ENCODE data around the gene EIF3K.

DNA sequence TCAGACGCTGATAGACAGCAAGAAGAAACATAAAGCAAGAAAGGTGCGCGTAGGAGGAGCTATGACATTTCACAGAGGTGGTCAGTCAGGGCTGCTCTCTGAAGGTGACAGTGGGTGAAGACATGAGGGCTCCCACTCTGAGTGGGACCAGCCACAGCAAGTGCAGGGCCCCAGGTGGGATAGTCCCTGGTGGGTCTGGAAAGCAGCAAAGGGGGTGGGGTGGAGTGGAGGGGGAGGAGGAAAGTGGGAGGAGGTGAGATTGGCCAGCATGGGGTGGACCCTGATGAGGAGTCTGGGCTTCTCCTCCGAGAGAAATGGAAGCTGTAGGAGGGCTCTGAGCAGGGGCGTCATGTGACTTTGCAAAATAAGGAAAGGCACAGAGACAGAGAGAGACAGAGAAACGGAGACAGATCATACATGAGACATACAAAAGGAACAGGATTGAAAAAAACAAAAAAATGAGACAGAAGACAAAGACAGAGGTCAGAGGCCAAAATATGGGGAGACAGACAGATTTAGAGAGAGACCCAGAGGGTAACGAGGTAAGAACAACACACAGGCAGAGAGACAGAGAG lies 3.9 kb upstream of the EIF3K start:
- TF ChIP-seq, protein P1, sequence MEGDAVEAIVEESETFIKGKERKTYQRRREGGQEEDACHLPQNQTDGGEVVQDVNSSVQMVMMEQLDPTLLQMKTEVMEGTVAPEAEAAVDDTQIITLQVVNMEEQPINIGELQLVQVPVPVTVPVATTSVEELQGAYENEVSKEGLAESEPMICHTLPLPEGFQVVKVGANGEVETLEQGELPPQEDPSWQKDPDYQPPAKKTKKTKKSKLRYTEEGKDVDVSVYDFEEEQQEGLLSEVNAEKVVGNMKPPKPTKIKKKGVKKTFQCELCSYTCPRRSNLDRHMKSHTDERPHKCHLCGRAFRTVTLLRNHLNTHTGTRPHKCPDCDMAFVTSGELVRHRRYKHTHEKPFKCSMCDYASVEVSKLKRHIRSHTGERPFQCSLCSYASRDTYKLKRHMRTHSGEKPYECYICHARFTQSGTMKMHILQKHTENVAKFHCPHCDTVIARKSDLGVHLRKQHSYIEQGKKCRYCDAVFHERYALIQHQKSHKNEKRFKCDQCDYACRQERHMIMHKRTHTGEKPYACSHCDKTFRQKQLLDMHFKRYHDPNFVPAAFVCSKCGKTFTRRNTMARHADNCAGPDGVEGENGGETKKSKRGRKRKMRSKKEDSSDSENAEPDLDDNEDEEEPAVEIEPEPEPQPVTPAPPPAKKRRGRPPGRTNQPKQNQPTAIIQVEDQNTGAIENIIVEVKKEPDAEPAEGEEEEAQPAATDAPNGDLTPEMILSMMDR (IDR thresholded peaks at IDR 0.05), result no peak
- TF ChIP-seq, protein P2, sequence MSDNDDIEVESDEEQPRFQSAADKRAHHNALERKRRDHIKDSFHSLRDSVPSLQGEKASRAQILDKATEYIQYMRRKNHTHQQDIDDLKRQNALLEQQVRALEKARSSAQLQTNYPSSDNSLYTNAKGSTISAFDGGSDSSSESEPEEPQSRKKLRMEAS (IDR thresholded peaks at IDR 0.05), result no peak
- TF ChIP-seq CHD4 (IDR thresholded peaks at IDR 0.05; ENCODE audit: borderline replicate concordance) (no peak), RCOR1 (IDR thresholded peaks at IDR 0.05; ENCODE audit: low read depth, low read length) (no peak), MYC (IDR thresholded peaks at IDR 0.05; ENCODE audit: borderline replicate concordance, low read length) (no peak), EP300 (IDR thresholded peaks at IDR 0.05) (no peak), POLR2A (IDR thresholded peaks at IDR 0.05; ENCODE audit: low read length) (no peak), RAD21 (conservative IDR thresholded peaks at IDR 0.05 in 1 of 2, IDR thresholded peaks at IDR 0.05 in 1 of 2) (no peak), SREBF2 (IDR thresholded peaks at IDR 0.05) (no peak), JUN (IDR thresholded peaks at IDR 0.05) (no peak), NPAS2 (CRISPR knock-in tag; IDR thresholded peaks at IDR 0.05; ENCODE audit: borderline replicate concordance) (no peak)
